ENCODE data around the gene AP1G1. TPM values are rescaled to one million over a fixed set of nuclear protein-coding genes. Genes with fewer than 3 reads are reported as not detected.

AP1G1 gene
- polyA plus RNA-seq, 1 donor (not counting 4 experiments of a cell fraction or from before 2014, with no cell fraction given): 62.5 TPM

DNA sequence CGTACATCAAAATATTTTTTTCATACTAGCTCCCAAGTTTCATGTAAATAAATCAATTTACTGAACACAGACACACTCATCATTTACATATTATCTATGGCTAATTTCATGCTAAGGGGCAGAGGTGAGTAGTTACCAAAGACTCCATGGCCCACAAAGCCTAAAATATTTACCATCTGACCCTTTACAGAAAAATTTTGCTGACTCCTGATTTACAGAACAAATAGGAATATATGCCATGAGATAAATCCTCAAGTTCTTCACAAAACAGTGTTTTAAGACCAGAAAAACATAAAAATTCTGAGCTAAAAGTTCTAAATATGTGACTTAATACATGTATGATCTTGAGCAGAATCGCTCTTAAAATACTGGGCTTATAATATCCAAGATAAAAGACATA, 47.5 kb downstream of the AP1G1 start:
- dilution Hi-C loops (cut with MboI; ENCODE audit: extremely low pct_ligation_motif_present, low sequenced_read_pairs): no loop called here
- H3K79me2 ChIP-seq (ENCODE audit: control insufficient read depth, insufficient read depth, low read length): no peaks in the 10 kb centered on the region
- no peaks in the 10 kb centered on the region for H3K27me3 ChIP-seq (ENCODE audit: control insufficient read depth, extremely low read depth, insufficient read depth, low read length)
- H3K4me3 ChIP-seq (ENCODE audit: control insufficient read depth in 2 of 3, extremely low read depth in 1 of 3, insufficient read depth in 2 of 3, low read depth in 1 of 3, low read length in 3 of 3): no peak overlapping the region
- H3K4me2 ChIP-seq (ENCODE audit: control insufficient read depth, extremely low read depth, insufficient read depth, low read depth, low read length): no peak overlapping the region
- DNase-seq (ENCODE audit: low read depth, low spot score) (no peak), FAIRE-seq (no peak)
- no peaks in the 10 kb centered on the region for H4K20me1 ChIP-seq (ENCODE audit: control insufficient read depth, extremely low read depth, insufficient read depth, low read length)
- no peak for TF ChIP-seq CTCF (optimal IDR thresholded peaks at IDR 0.05 in 1 of 3, IDR thresholded peaks at IDR 0.05 in 1 of 3, conservative IDR thresholded peaks at IDR 0.05 in 1 of 3; ENCODE audit: extremely low read depth in 1 of 3, insufficient read depth in 2 of 3, low read length in 3 of 3)
- TF ChIP-seq EZH2 (IDR thresholded peaks at IDR 0.05; ENCODE audit: low read length): no peak
- no peaks in the 10 kb centered on the region for H3K9me3 ChIP-seq (ENCODE audit: control insufficient read depth, low read depth, low read length)
- H3K27ac ChIP-seq (ENCODE audit: control insufficient read depth, insufficient read depth, low read length): no peak overlapping the region
- H2AFZ ChIP-seq (ENCODE audit: control insufficient read depth, low read length): no peak overlapping the region
- no peaks in the 10 kb centered on the region for H3K4me1 ChIP-seq (ENCODE audit: control insufficient read depth, extremely low read depth, insufficient read depth, low read length)
- H3K36me3 ChIP-seq (ENCODE audit: control insufficient read depth in 2 of 2, extremely low read depth in 1 of 2, insufficient read depth in 2 of 2, low read length in 2 of 2): peaks cover 16 to 26% of the 10 kb centered on the region in 2 experiments
- H3K9ac ChIP-seq (ENCODE audit: control insufficient read depth, extremely low read depth, insufficient read depth, low read length): no peak overlapping the region
- H3K9me1 ChIP-seq (ENCODE audit: control insufficient read depth, extremely low read depth, insufficient read depth, low read length): no peaks in the 10 kb centered on the region

DNA sequence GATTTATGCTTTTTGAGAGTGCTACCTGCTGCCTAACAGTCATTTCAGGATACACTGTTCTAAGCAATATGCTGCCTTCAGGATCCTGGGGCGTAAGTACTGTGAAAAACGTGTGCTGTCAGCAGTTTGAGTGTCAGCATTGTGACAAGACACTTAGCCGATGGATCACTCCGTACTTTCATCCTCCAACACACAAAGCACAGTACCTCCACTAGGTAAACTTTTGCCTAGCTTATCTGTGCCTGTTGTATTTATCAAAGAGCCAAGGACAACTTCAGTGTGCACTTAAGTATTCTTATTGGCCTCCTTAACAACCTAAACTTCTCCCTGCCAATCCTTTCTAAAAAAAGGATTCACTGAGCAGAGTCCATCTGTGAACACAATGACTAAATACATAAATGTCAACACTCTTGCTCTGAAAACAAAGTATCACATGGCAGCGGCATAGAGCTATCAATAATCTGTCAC, 50.3 kb downstream of the AP1G1 start:
- Histone ChIP-seq H3K4me2 (ENCODE audit: control insufficient read depth, extremely low read depth, insufficient read depth, low read depth, low read length) (no peak overlapping the region), H3K9me3 (ENCODE audit: control insufficient read depth, low read depth, low read length) (no peaks in the 10 kb centered on the region), H4K20me1 (ENCODE audit: control insufficient read depth, extremely low read depth, insufficient read depth, low read length) (no peaks in the 10 kb centered on the region), H3K27me3 (ENCODE audit: control insufficient read depth, extremely low read depth, insufficient read depth, low read length) (no peaks in the 10 kb centered on the region), H3K4me1 (ENCODE audit: control insufficient read depth, extremely low read depth, insufficient read depth, low read length) (no peaks in the 10 kb centered on the region), H3K27ac (ENCODE audit: control insufficient read depth, insufficient read depth, low read length) (no peak overlapping the region), H3K79me2 (ENCODE audit: control insufficient read depth, insufficient read depth, low read length) (no peaks in the 10 kb centered on the region), H3K4me3 (ENCODE audit: control insufficient read depth in 2 of 3, extremely low read depth in 1 of 3, insufficient read depth in 2 of 3, low read depth in 1 of 3, low read length in 3 of 3) (no peak overlapping the region), H3K9me1 (ENCODE audit: control insufficient read depth, extremely low read depth, insufficient read depth, low read length) (no peaks in the 10 kb centered on the region), H3K36me3 (ENCODE audit: control insufficient read depth in 2 of 2, extremely low read depth in 1 of 2, insufficient read depth in 2 of 2, low read length in 2 of 2) (peaks cover 17 to 25% of the 10 kb centered on the region in 2 experiments), H2AFZ (ENCODE audit: control insufficient read depth, low read length) (no peak overlapping the region), H3K9ac (ENCODE audit: control insufficient read depth, extremely low read depth, insufficient read depth, low read length) (no peak overlapping the region)
- TF ChIP-seq EZH2 (IDR thresholded peaks at IDR 0.05; ENCODE audit: low read length) (no peak), CTCF (optimal IDR thresholded peaks at IDR 0.05 in 1 of 3, IDR thresholded peaks at IDR 0.05 in 1 of 3, conservative IDR thresholded peaks at IDR 0.05 in 1 of 3; ENCODE audit: extremely low read depth in 1 of 3, insufficient read depth in 2 of 3, low read length in 3 of 3) (no peak)
- no peak for DNase-seq (ENCODE audit: low read depth, low spot score)
- dilution Hi-C loops (cut with MboI; ENCODE audit: extremely low pct_ligation_motif_present, low sequenced_read_pairs): no loop called here
- no peak for FAIRE-seq

Data from keratinocyte (primary cell).